Activated CD4-positive, alpha-beta T cell treated with anti-CD3 and anti-CD28 coated beads, Interleukin-2, amount 50 U/mL, for 4 hours (primary cell): ENCODE measurements around the gene CRYL1.

Experiments used
- DNase-seq, 2 experiments: peaks; one replicate each; pipeline ENCODE4 v3.0.0-alpha.2; 2020

Gene CRYL1

DNA sequence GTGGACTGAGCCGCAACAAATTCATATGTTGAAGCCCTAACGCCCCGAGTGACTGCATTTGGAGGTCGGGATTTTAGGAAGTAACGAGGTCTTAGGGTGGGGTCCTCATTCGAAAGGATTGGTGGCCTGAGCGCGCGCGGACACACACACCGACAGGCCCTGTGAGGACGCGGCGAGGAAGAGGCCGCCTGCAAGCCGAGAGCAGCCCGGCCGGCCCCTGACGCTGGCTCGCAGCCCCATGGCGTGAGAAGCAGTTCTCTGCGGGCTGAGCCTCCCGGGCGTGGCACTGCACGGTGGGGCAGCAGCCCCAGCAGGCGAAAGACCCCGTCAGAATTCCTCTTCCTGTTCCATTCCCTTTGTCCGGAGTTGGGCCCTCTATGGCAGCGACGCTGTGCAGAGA lies 131.2 kb downstream of the CRYL1 start:
- DNase-seq: no peak

GRCh38 chr13:20394169-20394501 lies 131.5 kb downstream of the CRYL1 start:
- DNase-seq: no peak

DNA sequence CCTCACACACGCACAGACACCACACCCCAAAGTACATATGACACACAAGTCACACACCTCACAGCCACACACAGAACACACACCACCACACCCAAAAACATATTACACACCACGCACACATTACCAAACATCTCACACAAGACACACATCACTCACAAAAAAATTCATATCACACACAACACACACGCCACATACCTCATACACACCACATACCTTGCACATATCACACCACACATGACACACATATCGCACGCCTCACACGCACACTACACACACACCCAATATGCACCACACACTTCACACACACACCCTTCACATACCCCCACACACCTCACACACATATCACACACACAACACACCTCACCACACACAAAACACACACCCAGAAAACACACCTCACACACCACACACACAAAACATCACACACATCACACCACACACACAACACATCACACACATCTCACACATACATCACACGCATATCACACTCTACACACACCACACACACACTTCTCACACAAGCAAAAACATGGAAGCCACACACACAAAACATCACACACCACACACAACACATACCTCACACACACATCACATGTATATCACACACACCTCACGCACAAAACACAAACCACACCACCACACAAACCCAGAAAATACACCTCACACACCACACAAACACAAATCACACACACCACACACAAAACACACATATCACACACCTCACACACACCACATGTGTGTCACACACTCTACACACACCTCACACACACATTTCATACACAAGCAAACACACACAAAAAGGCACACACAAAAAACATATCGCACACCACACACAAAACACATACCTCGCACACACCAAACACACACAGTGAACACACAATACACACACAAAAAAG lies 132.1 kb downstream of the CRYL1 start:
- DNase-seq: no peak

DNA sequence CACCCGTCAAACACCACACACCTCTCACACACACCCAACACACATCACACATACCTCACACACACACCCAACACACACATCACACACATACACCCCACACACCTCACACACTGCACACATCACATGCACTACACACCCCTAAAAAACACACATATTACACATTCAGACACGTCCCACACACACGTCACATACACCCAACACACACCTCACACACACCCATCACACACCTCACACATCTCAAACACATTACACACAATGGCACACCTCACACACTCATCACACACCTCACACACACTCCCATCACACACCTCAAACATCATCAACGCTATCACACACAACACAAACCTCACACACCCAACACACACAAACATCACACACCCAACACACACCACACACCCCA lies 133.1 kb downstream of the CRYL1 start:
- no peak for DNase-seq

DNA sequence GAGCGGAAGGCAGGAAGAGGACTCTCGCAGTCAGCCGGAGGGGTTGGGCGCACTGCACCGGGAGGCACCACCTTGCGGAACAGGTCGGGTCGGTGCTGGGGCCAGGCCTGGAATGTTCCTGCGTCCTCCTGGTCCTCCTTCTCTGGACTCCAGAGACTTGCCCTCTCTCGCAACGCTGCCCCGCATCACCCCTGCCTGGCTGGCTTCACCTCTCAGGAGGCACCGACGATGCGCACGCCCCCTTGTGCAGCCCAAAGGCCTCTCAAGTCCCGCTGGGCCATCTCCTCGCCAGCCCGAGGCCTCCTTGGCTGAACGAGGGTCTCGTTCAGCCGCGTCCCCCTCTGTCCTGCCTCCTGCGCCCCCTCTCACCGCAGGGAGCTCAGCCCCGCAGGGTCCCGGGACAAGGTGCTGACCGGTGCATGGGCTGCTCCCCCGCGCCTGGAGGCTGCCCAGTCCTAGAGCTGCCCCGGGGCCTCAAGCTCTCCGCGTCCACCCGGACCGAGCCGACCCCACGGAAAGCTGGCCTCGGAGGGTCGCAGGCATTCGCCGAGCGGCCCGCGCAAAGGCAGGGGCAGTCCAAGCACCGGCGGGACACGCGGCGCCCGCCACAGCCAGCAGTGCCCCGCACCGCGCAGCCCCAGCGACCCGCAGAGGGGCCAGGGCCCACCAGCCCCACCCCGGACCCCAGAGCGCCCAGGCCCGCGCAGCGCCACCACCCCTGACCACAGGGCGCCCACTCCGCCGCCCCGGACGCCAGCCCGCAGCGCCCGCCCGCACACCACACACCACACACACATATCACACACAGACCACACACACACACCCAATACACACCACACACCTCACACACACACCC lies 133.8 kb downstream of the CRYL1 start:
- DNase-seq: no peak

GRCh38 chr13:20390526-20391175 lies 135.0 kb downstream of the CRYL1 start:
- DNase-seq: no peak

DNA sequence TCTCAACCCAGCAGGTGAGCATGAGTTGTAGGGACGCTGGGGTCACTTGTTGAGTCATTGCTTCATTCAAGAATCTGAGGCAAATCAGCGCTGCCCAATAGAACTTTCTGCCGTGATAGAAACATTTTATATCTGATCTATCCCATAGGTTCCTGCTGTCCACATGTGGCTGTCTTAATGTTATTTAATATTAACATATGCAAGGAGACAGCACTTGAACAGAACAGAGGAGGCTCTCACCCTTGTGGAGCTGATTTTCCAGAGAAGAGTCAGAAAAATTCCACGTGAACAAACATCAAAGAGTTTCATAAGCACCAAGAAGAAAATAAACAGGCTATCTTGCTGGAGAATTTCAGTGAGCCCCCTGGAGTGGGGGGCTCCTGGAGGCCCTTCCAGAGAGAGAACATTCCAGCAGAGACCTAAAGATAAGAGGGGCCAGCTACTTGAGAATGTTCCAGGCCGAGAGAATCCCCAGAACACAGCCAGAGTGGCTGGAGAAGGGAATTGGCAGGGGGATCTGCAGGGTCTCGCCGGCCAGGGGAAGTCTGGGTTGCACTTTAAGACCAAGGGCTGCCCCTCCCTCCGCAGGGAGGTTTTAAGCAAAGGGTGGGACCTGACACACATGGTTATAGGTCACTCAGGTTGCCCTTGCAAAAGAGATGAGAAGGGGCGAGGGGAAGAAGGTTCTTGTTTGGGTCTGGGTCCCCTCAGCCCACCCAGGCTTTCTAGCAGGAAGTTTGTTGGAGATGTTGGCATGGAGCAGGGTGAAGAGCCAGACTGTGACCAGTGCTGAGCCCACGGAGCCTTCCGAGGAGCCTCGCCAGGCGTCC lies 135.7 kb downstream of the CRYL1 start:
- no peak for DNase-seq

GRCh38 chr13:20388184-20388583 lies 137.5 kb downstream of the CRYL1 start:
- DNase-seq: no peak

DNA sequence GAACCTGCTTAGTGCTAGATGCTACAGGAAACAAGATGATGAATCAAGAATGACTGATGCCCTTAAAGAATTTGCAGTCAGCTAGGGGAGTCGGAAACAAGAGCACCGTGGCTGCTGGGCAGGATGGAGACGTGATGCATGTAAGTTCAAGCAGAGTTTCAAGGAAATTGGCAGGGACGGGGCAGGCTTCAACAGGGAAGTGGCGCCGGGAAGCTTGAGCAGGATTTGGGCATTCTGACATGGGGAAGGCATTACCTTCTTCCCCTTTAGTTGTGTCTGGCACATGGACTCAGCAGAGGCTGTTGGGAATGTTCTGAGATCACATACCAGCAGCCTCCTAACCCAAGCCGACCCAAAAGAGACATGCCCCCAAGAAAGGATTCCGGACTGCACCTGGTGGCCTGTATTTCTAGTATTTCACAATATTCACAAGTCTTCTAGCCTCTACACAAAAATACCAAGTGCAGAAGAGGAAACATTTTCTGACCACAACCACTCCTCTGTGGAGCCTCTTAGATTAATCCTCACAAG lies 138.2 kb downstream of the CRYL1 start:
- no peak for DNase-seq

DNA sequence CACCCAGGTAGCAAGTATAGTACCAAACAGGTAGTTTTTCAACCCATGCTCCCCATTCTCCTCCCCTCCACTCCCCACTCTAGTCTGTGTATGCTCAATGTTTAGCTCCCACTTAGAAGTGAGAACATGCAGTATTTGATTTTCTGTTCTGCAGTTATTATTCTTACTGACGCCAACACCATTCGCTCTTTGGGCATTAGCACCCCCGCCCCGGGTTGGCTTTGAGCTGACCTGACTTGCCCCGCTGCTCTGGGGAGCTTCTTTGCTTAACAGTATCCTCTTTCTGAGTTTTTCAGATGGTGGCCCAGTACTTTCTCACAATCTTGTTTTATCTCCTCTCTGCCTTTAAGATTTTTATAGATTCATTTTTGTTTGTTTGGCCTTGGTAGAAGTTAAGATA lies 138.7 kb downstream of the CRYL1 start:
- DNase-seq: no peak

- DNase-seq: no peak
Measured at GRCh38 chr13:20383058-20383457, 142.6 kb downstream of the CRYL1 start.

DNA sequence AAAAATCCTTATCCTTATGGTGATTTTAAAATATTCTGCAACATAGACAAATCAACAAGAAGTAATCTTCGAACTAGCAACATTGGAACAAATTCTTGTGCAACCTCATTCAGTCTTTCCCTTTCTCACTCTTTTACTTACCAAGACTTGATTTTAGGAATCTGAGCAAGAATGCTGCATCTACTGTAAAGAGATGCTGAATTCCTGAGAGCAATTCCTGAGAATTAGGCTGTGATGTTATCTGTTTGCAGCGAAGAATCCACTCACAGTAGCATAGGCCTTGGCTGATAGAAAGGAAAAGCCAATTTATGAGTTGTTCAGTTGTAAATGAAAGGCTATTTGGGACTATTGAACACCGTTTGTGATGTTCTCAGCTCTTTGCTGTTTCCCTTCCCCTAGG lies 144.3 kb downstream of the CRYL1 start:
- DNase-seq: no peak

- DNase-seq: no peak
Measured at GRCh38 chr13:20378721-20379120, 146.9 kb downstream of the CRYL1 start.

DNA sequence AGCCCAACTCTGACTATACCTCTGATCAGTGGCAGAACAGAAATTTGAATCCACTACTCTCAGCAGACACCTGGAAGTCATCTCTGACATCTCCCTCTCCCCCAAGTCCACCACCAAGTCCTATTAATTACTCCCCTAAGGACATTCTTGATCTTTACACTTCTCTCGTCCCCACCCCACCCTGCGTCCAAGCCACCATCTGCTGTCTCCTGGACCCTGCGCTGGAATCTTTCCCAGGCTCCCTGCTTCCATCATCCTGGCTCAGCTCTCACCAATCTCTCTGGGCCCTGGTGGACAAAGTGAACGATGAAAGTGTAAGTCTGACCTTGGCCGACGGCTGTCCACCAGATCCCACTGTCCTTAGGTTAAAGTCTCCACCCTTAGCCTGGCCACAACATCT lies 147.9 kb downstream of the CRYL1 start:
- no peak for DNase-seq

DNA sequence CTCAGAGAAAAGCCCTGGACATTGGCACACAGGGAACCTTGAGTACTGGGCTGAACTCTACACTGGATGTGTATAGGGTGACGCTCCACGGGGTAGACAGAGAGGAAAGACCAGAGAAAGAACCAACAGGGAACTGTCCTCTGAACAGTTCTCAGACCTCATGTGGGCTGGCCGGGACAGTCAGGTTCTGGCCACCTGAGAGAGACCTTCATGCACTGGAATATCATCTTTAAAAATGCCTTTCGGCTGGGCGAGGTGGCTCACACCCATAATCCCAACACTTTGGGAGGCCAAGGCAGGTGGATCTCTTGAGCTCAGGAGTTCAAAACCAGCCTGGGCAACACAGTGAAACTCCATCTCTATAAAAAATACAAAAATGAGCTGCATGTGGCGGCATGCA lies 149.8 kb downstream of the CRYL1 start:
- no peak for DNase-seq

- no peak for DNase-seq
Measured at GRCh38 chr13:20373861-20374260, 151.8 kb downstream of the CRYL1 start.

DNA sequence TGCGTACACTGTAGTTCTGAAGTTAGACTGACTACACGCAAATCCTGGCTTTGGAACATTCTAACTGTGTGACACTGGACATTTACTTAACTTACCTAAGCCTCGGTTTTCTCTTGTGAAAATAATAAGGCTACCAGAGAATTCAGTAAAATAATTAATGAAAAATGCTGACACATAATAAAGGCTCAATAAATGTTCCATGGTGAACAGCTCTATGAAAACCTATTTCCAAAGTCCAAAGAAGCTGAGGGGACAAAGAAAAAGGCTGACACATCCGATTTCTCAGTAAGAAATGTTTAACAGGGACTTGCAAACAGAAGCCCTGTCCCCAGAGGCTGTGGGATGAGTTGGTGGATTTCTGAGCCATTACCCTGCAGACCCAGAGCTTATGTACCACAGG lies 153.8 kb downstream of the CRYL1 start:
- DNase-seq: no peak

DNA sequence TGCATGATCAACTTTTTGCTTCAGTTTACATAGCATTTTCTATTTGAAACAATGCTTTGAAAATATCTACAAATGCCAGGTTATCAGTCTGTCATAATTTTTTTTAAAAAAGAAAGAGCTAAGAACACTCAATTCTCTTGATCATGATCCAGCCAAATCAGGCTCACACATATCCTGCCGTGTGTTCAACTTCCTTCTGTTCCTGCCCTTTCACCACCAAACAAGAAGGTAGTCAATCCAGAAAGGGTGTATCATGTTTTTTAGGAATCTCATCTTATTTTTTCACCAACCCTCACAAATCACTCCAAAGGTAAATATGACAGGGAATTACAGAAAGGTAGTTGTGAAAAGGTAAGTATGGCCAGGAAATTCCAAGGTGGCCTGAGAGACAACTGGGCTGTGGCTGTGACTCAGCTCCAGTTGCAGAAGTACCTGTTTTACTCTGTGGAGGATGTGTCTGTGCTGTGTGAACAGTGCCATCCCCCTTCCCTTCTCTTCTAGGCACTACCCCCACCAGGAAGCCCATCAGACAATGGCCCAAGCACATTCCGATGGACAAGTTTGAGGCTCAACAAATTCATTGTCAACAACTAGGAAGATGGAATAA lies 154.7 kb downstream of the CRYL1 start:
- no peak for DNase-seq

DNA sequence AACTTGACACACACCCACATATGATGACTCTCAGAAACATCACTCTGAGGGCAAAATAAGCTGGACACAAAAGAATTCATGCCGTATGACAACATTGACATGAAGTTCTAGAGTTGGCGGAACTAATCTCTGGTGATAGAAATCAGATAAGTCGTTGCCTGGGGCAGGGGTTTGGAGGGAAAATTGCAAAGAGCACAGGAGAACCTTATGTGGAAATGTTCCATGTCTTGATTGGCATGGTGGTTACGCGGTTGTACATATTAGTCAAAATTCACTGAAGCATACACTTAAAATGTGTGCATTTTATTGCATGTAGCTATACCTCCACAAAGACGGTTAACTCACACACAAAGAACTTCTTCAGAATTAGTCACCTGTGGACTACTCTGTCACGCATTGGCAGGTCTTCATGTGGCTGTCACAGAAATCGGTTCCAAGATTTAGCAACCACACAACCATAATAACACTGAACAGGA lies 155.7 kb downstream of the CRYL1 start:
- DNase-seq: no peak

DNA sequence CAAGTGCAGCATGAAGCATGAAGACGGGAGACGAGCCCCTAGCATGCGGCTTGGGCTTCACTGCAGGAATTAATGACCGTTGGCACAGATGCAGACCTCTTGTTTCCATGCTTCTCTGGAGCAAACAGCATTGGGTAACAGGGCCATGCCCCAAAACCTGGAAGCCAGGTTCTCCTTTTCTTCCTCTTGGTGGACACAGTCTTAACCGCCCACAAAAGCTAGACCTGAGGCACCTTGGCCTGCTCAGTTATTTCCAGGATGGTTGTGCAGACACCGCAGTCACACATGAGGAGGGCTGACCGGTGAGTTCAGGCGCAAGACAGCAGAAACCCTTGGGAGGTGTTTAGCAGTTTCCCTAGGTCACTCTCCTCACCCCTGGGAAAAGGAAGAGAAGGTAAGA lies 159.6 kb downstream of the CRYL1 start:
- DNase-seq: no peak

DNA sequence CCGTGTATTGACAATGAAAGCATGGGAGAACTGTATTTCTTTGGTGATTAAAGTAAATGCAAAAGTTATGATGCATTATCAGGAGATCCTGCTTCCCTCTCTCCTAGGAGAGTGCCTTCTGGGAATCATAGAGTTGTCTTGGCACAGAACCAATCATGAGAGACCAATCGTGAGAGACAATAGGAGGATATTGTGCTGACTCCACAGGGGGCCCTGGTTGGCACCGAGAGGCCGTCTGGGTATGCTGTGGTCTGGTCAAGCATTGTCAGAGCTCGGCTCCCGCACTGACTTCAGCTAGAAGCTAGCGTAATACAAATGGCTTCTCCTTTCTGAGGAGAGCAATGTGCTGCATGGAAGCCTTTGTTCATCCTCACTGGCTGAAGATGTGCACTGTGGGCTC lies 162.1 kb downstream of the CRYL1 start:
- no peak for DNase-seq

- DNase-seq: no peak
Measured at GRCh38 chr13:20363172-20363571, 162.5 kb downstream of the CRYL1 start.
